ENCODE measurements around the gene CCM2.

- TF ChIP-seq CTCF (IDR thresholded peaks at IDR 0.05) (no peak), POLR2A (IDR thresholded peaks at IDR 0.05) (no peak)
These were observed 85.1 kb downstream of the CCM2 start for GRCh38 chr7:45084901-45085618.
